ENCODE data around the gene GSC.
"Not testable (repeated sequence)": the region's sequence is repeated elsewhere in the genome, so short reads cannot be mapped to it uniquely, and the experiment has no call there.

The GSC gene

GRCh38 chr14:94738097-94738496, 31.8 kb downstream of the GSC start:
- DNase-seq = no peak

- DNase-seq = no peak
Observed at GRCh38 chr14:94728950-94729349, 41.0 kb downstream of the GSC start.

GRCh38 chr14:94728440-94728839, 41.5 kb downstream of the GSC start:
- not testable (repeated sequence) for DNase-seq

GRCh38 chr14:94726649-94727048, 43.3 kb downstream of the GSC start:
- not testable (repeated sequence) for DNase-seq

GRCh38 chr14:94724993-94725392, 44.9 kb downstream of the GSC start:
- DNase-seq = no peak

GRCh38 chr14:94722397-94722796, 47.5 kb downstream of the GSC start:
- DNase-seq = no peak
